ENCODE measurements around the gene RAB6B. TPM values are rescaled to one million over a fixed set of nuclear protein-coding genes. Genes with fewer than 3 reads are reported as not detected.

Gene RAB6B
- total RNA-seq, 1 donor, result 0.36 TPM

GRCh38 chr3:133865136-133865855, 30.4 kb downstream of the RAB6B start:
- TF ChIP-seq, protein P1, sequence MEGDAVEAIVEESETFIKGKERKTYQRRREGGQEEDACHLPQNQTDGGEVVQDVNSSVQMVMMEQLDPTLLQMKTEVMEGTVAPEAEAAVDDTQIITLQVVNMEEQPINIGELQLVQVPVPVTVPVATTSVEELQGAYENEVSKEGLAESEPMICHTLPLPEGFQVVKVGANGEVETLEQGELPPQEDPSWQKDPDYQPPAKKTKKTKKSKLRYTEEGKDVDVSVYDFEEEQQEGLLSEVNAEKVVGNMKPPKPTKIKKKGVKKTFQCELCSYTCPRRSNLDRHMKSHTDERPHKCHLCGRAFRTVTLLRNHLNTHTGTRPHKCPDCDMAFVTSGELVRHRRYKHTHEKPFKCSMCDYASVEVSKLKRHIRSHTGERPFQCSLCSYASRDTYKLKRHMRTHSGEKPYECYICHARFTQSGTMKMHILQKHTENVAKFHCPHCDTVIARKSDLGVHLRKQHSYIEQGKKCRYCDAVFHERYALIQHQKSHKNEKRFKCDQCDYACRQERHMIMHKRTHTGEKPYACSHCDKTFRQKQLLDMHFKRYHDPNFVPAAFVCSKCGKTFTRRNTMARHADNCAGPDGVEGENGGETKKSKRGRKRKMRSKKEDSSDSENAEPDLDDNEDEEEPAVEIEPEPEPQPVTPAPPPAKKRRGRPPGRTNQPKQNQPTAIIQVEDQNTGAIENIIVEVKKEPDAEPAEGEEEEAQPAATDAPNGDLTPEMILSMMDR (IDR thresholded peaks at IDR 0.05; ENCODE audit: insufficient read depth, low read length), result no peak
- DNase-seq (ENCODE audit: low read depth), result no peak
- H3K4me3 ChIP-seq (ENCODE audit: low read depth, low read length), result no peak overlapping the region

GRCh38 chr3:133864616-133865015, 31.1 kb downstream of the RAB6B start:
- TF ChIP-seq, protein P1 (IDR thresholded peaks at IDR 0.05; ENCODE audit: insufficient read depth, low read length), result no peak
- H3K4me3 ChIP-seq (ENCODE audit: low read depth, low read length), result no peak overlapping the region
- DNase-seq (ENCODE audit: low read depth), result no peak

DNA sequence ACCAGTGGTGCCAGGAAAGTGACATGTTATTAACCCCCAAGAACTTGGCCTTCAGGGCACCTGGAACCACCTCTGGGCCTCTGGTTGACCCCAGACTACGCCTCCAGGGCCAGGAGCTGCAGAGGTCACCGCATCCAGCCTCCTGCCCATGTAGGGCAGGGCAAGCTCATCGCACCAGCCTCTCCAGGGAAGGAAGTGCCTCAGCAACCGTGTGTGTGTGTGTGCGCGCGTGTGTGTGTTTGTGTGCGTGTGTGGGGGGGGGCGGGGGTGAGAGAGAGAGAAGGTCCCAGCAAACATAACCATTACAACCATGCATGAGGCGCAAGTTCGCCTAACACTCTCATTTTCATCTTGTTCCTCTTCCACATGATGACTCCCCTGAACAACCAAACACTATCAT, 31.8 kb downstream of the RAB6B start:
- DNase-seq (ENCODE audit: low read depth), result no peak
- H3K4me3 ChIP-seq (ENCODE audit: low read depth, low read length), result no peak overlapping the region
- TF ChIP-seq, protein P1 (IDR thresholded peaks at IDR 0.05; ENCODE audit: insufficient read depth, low read length), result no peak

- DNase-seq (ENCODE audit: low read depth), result no peak
- H3K4me3 ChIP-seq (ENCODE audit: low read depth, low read length), result no peak overlapping the region
- TF ChIP-seq, protein P1 (IDR thresholded peaks at IDR 0.05; ENCODE audit: insufficient read depth, low read length), result no peak
Measured at GRCh38 chr3:133862161-133862560, 33.5 kb downstream of the RAB6B start.

GRCh38 chr3:133860519-133860918, 35.2 kb downstream of the RAB6B start:
- TF ChIP-seq, protein P1 (IDR thresholded peaks at IDR 0.05; ENCODE audit: insufficient read depth, low read length), result no peak
- H3K4me3 ChIP-seq (ENCODE audit: low read depth, low read length), result no peak overlapping the region
- DNase-seq (ENCODE audit: low read depth), result no peak

DNA sequence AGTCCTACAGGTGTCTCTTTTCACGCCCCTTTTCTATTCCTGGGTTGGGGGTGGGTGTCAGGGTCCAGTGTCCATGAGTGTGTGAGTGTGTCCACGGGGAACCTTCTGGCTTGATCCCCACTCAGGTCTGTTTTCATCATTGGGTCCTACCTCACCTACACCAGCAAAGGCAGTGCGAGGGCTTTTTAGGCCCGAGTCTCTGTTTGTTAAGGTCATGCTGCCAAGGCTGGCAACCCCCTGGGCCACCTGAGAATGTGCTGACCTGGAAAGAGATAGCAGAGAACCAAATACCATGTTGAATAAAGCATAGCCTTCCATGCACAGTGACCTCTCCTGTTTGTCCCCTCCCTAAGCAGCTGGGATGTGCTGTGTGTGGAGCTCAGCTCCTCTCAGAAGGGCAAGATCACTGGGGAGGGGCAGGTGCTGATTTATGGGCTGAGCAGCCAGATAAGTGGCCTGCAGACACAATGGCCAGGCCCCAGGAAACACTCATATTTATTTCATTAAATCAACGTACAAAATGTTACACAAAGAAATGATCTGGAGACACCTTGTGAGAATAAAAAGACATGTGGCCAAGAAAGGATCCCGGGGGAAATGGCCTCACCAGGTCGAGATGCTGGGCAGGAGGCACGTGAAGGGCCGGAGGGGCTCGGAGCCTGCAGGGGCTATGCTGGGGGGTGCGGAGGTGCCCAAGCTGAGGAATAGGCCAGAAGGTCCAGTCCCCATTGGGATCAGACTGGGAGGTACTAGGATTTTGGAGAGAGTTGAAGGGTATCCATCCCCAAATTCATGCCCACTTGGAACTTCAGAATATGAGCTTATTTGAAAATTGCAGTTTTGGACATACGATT, 36.1 kb downstream of the RAB6B start:
- TF ChIP-seq, protein P1 (IDR thresholded peaks at IDR 0.05; ENCODE audit: insufficient read depth, low read length), result no peak
- no peak overlapping the region for H3K4me3 ChIP-seq (ENCODE audit: low read depth, low read length)
- DNase-seq (ENCODE audit: low read depth), result no peak
